ENCODE results near the gene SLC35F1.
"Not testable (repeated sequence)": the region's sequence is repeated elsewhere in the genome, so short reads cannot be mapped to it uniquely, and the experiment has no call there.

The SLC35F1 gene

GRCh38 chr6:117906958-117907600, at the start of gene SLC35F1 (continued):
- peak; percentile 92 for TF ChIP-seq ZNF2 (tag by site-specific recombination; IDR thresholded peaks at IDR 0.05)
- TF ChIP-seq ZBTB7A (tag by site-specific recombination; IDR thresholded peaks at IDR 0.05; ENCODE audit: low read depth): peak; percentile 79; the same call in 1 of the 2 replicates
- peak; percentile 67 for TF ChIP-seq ZBTB8A (tag by site-specific recombination; IDR thresholded peaks at IDR 0.05)
- TF ChIP-seq ZNF23 (tag by site-specific recombination; IDR thresholded peaks at IDR 0.05; ENCODE audit: borderline replicate concordance): no peak
- no peak for TF ChIP-seq ZNF366 (tag by site-specific recombination; conservative IDR thresholded peaks at IDR 0.05)
- TF ChIP-seq ZEB2 (tag by site-specific recombination; IDR thresholded peaks at IDR 0.05): 0 out of 2 replicates have a peak, but pooled peaks have one; percentile 51
- TF ChIP-seq OSR2 (tag by site-specific recombination; IDR thresholded peaks at IDR 0.05): no peak
- 0 out of 2 replicates have a peak, but pooled peaks have one; percentile 14 for TF ChIP-seq ZBTB48 (tag by site-specific recombination; IDR thresholded peaks at IDR 0.05)
- TF ChIP-seq PRDM2 (tag by site-specific recombination; IDR thresholded peaks at IDR 0.05; ENCODE audit: borderline replicate concordance): no peak
- TF ChIP-seq ZSCAN30 (tag by site-specific recombination; IDR thresholded peaks at IDR 0.05): 0 out of 2 replicates have a peak, but pooled peaks have one; percentile 12
- TF ChIP-seq HIC1 (tag by site-specific recombination; IDR thresholded peaks at IDR 0.05): peak; percentile 7; the same call in 1 of the 2 replicates
- TF ChIP-seq ZNF335 (tag by site-specific recombination; conservative IDR thresholded peaks at IDR 0.05): peak; percentile 8; the same call in 1 of the 2 replicates
- peak; percentile 99; the same call in 1 of the 2 replicates for TF ChIP-seq REST (tag by site-specific recombination; IDR thresholded peaks at IDR 0.05)

GRCh38 chr6:117858601-117859000, 48.5 kb upstream of the SLC35F1 start:
- H3K27ac ChIP-seq (ENCODE audit: extremely low read depth, low read depth, low read length); H3K9me3 ChIP-seq (ENCODE audit: control insufficient read depth, insufficient read depth, low read depth, low read length); H3K4me3 ChIP-seq (ENCODE audit: low read depth, low read length); H3K36me3 ChIP-seq (ENCODE audit: control insufficient read depth in 2 of 2, insufficient read depth in 1 of 2, low read length in 2 of 2); POLR2A ChIA-PET; H3K4me1 ChIP-seq (ENCODE audit: control insufficient read depth, insufficient read depth, low read length): not testable (repeated sequence)
- CTCF ChIA-PET: interaction anchor here (0.6 to 1.0 kb wide), 3 partner anchors 18 to 1259 kb away, joined by 3 to 4 read pairs (median 3); no protein-coding TSS in a partner anchor
